ENCODE results near the gene ADAM15.

GRCh38 chr1:155076371-155076770 is 25.3 kb downstream of the ADAM15 start:
- TF ChIP-seq CTCF (IDR thresholded peaks at IDR 0.05; ENCODE audit: low read depth, low read length) (no peak), EZH2phosphoT487 (IDR thresholded peaks at IDR 0.05; ENCODE audit: low read depth) (no peak)
